PC-3 (cell line): Measurements from ENCODE around the gene CYP4F2. TPM values are rescaled to one million over a fixed set of nuclear protein-coding genes. Genes with fewer than 3 reads are reported as not detected.
A peak's percentile ranks its signal among the peaks of the same experiment; 100 is the strongest.
"Not testable (repeated sequence)": the region's sequence is repeated elsewhere in the genome, so short reads cannot be mapped to it uniquely, and the experiment has no call there.

Experiments
- ATAC-seq: fragments of 200-7000 bp; cut with Tn5 transposase; 2 replicates; pipeline ENCODE4 v1.9.1; 2020; ENCODE audit warnings: mild to moderate bottlenecking, moderate library complexity
- BruUV-seq: library from RNA; stranded (reverse); fragments of 400-500 nt; replicated peaks from 2 replicates; lab custom pipeline; 2021; lab: Mats Ljungman, UMichigan
- CTCF ChIA-PET: fragments of 300-600 bp; sonication (Branson Sonifier 250); formaldehyde crosslinking; loops from one replicate; lab custom pipeline; 2022; ENCODE audit warnings: antibody characterized with exemption; lab: Charles Lee
- POLR2A ChIA-PET: fragments of 300-600 bp; sonication (Branson Sonifier 250); formaldehyde crosslinking; loops from one replicate; lab custom pipeline; 2022; ENCODE audit warnings: antibody characterized with exemption; ENCODE audit not compliant: unreplicated experiment; lab: Charles Lee
- DNase-seq: peaks from one replicate; pipeline ENCODE4 v3.0.0-alpha.2; 2015
- H2AFZ ChIP-seq: fragments of 300-600 bp; sonication (generic); 2 replicates; pipeline ENCODE4 v1.6.0; 2016; ENCODE audit warnings: antibody characterized with exemption, low read length
- H3F3A ChIP-seq: fragments of 300-600 bp; sonication (generic); one replicate; pipeline ENCODE4 v1.6.0; 2017; ENCODE audit warnings: antibody characterized with exemption, low read length, control low read depth, mild to moderate bottlenecking; ENCODE audit not compliant: unreplicated experiment
- H3K27ac ChIP-seq: fragments of 300-600 bp; sonication (generic); 2 replicates; pipeline ENCODE4 v1.5.1; 2016; ENCODE audit warnings: mild to moderate bottlenecking, low read length
- H3K27me3 ChIP-seq: fragments of 300-600 bp; sonication (generic); 2 replicates; pipeline ENCODE4 v1.6.1; 2016; ENCODE audit warnings: low read length, mixed read lengths
- H3K36me3 ChIP-seq: fragments of 300-600 bp; sonication (generic); 2 replicates; pipeline ENCODE4 v1.6.1; 2016; ENCODE audit warnings: low read depth, mixed run types, low read length, mixed read lengths
- H3K4me1 ChIP-seq: fragments of 300-600 bp; sonication (generic); 2 replicates; pipeline ENCODE4 v1.5.1; 2016; ENCODE audit warnings: low read length; ENCODE audit not compliant: insufficient read depth
- H3K4me2 ChIP-seq: fragments of 300-600 bp; sonication (generic); 2 replicates; pipeline ENCODE4 v1.6.0; 2016; ENCODE audit warnings: low read length
- H3K4me3 ChIP-seq: fragments of 300-600 bp; sonication (generic); 2 replicates; pipeline ENCODE4 v1.5.1; 2016; ENCODE audit warnings: mild to moderate bottlenecking, low read length, mixed read lengths
- H3K79me2 ChIP-seq: fragments of 300-600 bp; sonication (generic); 2 replicates; pipeline ENCODE4 v1.6.1; 2017; ENCODE audit warnings: low read length, mixed read lengths
- H3K9ac ChIP-seq: fragments of 300-600 bp; sonication (generic); 2 replicates; pipeline ENCODE4 v1.6.0; 2016; ENCODE audit warnings: mild to moderate bottlenecking, low read length
- H3K9me2 ChIP-seq: fragments of 300-600 bp; sonication (generic); replicated peaks from 2 replicates; pipeline ENCODE4 v1.6.1; 2016; ENCODE audit warnings: mixed run types, low read length, mixed read lengths
- H3K9me3 ChIP-seq: fragments of 300-600 bp; sonication (generic); 2 replicates; pipeline ENCODE4 v1.6.1; 2016; ENCODE audit warnings: low read length, mixed read lengths
- H4K20me1 ChIP-seq: fragments of 300-600 bp; sonication (generic); 2 replicates; pipeline ENCODE4 v1.6.1; 2016; ENCODE audit warnings: low read length, mixed read lengths
- EZH2 ChIP-seq: fragments of 300-600 bp; sonication (generic); IDR thresholded peaks from one replicate; pipeline ENCODE4 v1.6.1; 2017; ENCODE audit warnings: antibody characterized with exemption, mild to moderate bottlenecking, low read length; ENCODE audit not compliant: unreplicated experiment
- EZH2phosphoT487 ChIP-seq: fragments of 300-600 bp; sonication (generic); IDR thresholded peaks from 2 replicates; pipeline ENCODE4 v1.6.1; 2018; ENCODE audit warnings: mild to moderate bottlenecking, antibody characterized with exemption, low read length, borderline replicate concordance
- intact Hi-C: fragments of 100-400 bp; cut with micrococcal nuclease; formaldehyde crosslinking; loops from 2 replicates; pipeline ENCODE4 v1.9.0; 2023
- total RNA-seq: library from RNA; depleted of rRNA; stranded (reverse); fragments of >200 nt; gene quantifications from 2 replicates; pipeline ENCODE4 v1.2.3, GENCODE V29; 2014
- TF ChIP-seq, protein P1 (sequence below): fragments of 300-600 bp; sonication (generic); conservative IDR thresholded peaks from 2 replicates; pipeline ENCODE4 v1.5.1; 2017; ENCODE audit warnings: antibody characterized with exemption, low read depth, mild to moderate bottlenecking, low read length

Gene CYP4F2
- total RNA-seq, 1 experiment from 2014 or later: not detected

DNA sequence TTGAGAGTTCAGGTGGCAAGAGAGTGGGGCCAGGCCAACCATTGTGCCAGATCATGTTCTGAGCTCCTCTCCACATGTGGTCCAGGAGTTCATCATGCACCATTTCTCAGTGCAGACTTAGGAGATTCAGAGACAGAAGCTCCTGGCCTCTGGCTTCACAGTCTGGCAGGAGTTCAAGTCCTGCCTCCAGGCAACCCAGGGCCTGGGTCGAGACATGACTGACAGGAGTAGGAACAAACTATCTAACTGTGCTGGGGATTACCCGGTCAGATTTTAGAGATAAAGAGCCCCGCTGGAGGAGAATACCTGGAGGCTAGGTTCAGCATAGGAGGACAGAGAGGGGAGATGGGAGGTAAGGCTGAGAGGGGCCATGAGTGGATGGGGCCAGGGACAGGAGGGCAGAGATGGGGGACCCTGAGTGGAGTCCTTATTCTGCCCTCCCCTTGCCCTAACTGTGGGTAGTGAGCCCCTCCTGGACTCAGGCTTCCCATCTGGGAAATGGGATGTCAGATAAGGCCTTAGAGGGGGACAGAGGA lies 37.4 kb upstream of the CYP4F2 start:
- POLR2A ChIA-PET: no interaction called here
- no peaks in the 10 kb centered on the region for H3K9me3 ChIP-seq
- no peak overlapping the region for H3K4me2 ChIP-seq
- intact Hi-C loops: no loop called here
- DNase-seq (peak; percentile 4), ATAC-seq (no peak)
- H3K9ac ChIP-seq: no peak overlapping the region
- H3K9me2 ChIP-seq: no peaks in the 10 kb centered on the region
- no peak overlapping the region for H3K27ac ChIP-seq
- BruUV-seq: no TSS peak
- TF ChIP-seq EZH2 (no peak), EZH2phosphoT487 (no peak)
- TF ChIP-seq, protein P1, sequence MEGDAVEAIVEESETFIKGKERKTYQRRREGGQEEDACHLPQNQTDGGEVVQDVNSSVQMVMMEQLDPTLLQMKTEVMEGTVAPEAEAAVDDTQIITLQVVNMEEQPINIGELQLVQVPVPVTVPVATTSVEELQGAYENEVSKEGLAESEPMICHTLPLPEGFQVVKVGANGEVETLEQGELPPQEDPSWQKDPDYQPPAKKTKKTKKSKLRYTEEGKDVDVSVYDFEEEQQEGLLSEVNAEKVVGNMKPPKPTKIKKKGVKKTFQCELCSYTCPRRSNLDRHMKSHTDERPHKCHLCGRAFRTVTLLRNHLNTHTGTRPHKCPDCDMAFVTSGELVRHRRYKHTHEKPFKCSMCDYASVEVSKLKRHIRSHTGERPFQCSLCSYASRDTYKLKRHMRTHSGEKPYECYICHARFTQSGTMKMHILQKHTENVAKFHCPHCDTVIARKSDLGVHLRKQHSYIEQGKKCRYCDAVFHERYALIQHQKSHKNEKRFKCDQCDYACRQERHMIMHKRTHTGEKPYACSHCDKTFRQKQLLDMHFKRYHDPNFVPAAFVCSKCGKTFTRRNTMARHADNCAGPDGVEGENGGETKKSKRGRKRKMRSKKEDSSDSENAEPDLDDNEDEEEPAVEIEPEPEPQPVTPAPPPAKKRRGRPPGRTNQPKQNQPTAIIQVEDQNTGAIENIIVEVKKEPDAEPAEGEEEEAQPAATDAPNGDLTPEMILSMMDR: no peak
- H3K4me1 ChIP-seq: peaks cover 6% of the 10 kb centered on the region
- H3K79me2 ChIP-seq: no peaks in the 10 kb centered on the region
- no peaks in the 10 kb centered on the region for H3K36me3 ChIP-seq
- H4K20me1 ChIP-seq: no peaks in the 10 kb centered on the region
- CTCF ChIA-PET: no interaction called here
- no peak overlapping the region for H2AFZ ChIP-seq
- no peak overlapping the region for H3K4me3 ChIP-seq
- no peaks in the 10 kb centered on the region for H3F3A ChIP-seq
- H3K27me3 ChIP-seq: peaks cover 10% of the 10 kb centered on the region

DNA sequence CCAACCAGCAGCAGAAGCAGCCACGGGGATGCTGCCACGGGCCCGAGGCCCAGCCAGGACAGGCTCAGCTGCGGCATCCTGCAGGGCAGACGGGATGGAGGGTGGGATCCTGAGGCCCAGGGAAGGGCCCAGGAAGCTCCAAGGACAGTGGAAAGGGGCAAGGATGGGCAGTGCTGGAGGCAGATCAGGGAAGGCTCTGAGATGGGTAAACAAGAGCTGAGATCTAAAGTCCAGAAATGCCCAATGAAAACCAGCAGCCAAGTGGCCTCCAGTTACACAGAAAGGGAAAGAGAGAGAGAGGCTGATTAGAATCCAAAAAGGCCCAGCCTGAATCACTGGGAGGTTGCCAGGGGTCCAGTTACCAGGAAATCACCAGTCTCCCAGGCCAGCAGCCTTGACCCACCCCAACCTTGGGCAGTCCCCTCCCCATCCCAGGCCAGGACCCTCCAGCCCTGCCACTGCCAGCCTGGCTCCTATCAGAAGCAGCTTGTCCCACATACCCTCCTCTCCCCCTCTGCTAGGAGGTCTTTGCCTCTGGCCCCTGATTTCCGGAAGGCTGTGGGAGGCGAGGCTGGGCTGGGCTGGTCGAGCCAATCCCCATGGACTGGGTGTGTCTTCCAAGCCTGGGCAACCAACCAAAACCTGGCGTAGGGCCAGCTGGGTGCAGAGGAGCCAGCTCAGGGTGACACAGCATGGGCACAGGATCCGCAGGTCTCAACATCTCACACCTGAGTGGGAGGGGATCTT lies 36.6 kb upstream of the CYP4F2 start, which contains the start of gene CYP4F11:
Gene CYP4F11 (minus strand): TSS at position 198 of the 747 bp plus-strand sequence. CDS start 121 bp downstream, at position 77.
- H3K9me2 ChIP-seq: no peaks in the 10 kb centered on the region
- ATAC-seq: no peak
- H3F3A ChIP-seq: no peaks in the 10 kb centered on the region
- peak; percentile 46 for DNase-seq
- H3K36me3 ChIP-seq: no peaks in the 10 kb centered on the region
- intact Hi-C loops: no loop called here
- peaks cover 6% of the 10 kb centered on the region for H3K4me1 ChIP-seq
- no peaks in the 10 kb centered on the region for H3K79me2 ChIP-seq
- ChIA-PET CTCF (no interaction called here), POLR2A (interaction anchor here (0.6 kb wide), 1 partner anchor 97 kb away, joined by 3 read pairs; no protein-coding TSS in a partner anchor)
- H3K4me3 ChIP-seq: no peak within 1 kb of the TSS
- H3K9ac ChIP-seq: no peak within 1 kb of the TSS
- TF ChIP-seq EZH2phosphoT487: no peak
- TF ChIP-seq, protein P1: no peak
- TF ChIP-seq EZH2: no peak
- H2AFZ ChIP-seq: no peak within 1 kb of the TSS
- H4K20me1 ChIP-seq: no peaks in the 10 kb centered on the region
- 0 out of 2 replicates have a peak, but pooled peaks cover 3% of the 10 kb centered on the region for H3K27me3 ChIP-seq
- no TSS peak for BruUV-seq
- no peaks in the 10 kb centered on the region for H3K9me3 ChIP-seq
- H3K4me2 ChIP-seq: no peak within 1 kb of the TSS
- no peak within 1 kb of the TSS for H3K27ac ChIP-seq

DNA sequence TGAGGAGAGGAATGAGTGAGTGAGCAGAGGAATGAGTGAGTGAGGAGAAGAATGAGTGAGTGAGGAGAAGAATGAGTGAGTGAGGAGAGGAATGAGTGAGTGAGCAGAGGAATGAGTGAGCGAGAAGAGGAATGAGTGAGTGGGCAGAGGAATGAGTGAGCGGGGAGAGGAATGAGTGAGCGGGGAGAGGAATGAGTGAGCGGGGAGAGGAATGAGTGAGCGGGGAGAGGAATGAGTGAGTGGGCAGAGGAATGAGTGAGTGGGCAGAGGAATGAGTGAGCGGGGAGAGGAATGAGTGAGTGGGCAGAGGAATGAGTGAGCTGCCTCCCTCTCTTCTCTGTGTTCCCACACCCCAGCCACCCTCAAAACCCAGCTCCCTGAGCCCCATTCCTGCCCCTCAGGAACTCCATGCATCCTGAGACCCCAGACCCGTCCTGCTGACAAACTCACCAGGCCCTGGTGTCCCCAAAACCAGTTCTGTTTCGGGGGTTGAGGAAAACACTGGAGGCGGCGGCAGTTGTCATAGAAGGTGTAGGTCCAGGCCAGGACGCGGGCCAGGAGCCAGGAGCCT lies 36.0 kb upstream of the CYP4F2 start:
- CTCF ChIA-PET, H4K20me1 ChIP-seq, H2AFZ ChIP-seq, POLR2A ChIA-PET, H3K36me3 ChIP-seq, BruUV-seq, H3K4me2 ChIP-seq, intact Hi-C loops, H3K4me3 ChIP-seq, H3K4me1 ChIP-seq, H3K9me3 ChIP-seq, DNase-seq, H3K9ac ChIP-seq, ATAC-seq, H3K9me2 ChIP-seq, H3K27ac ChIP-seq, H3F3A ChIP-seq, H3K79me2 ChIP-seq, H3K27me3 ChIP-seq: not testable (repeated sequence)
